HepG2 (cell line): ENCODE measurements around the gene RASSF4. TPM values are rescaled to one million over a fixed set of nuclear protein-coding genes. Genes with fewer than 3 reads are reported as not detected.

Experiments
- ATAC-seq: fragments of 200-7000 bp; cut with Tn5 transposase; 3 replicates; pipeline ENCODE4 v1.9.1; 2020; ENCODE audit warnings: mild to moderate bottlenecking, moderate library complexity
- BruUV-seq: library from RNA; stranded (reverse); fragments of 400-500 nt; replicated peaks from 2 replicates; lab custom pipeline; 2021; lab: Mats Ljungman, UMichigan
- CTCF ChIA-PET: fragments of 300-600 bp; formaldehyde crosslinking; extraction: SDS; loops from one replicate; lab custom pipeline; 2021; ENCODE audit warnings: low total read pairs, inconsistent platforms, low intra/inter-chr PET ratio; lab: Yijun Ruan, JAX
- POLR2A ChIA-PET: fragments of 350-600 bp; sonication (Branson Sonifier 250); formaldehyde crosslinking; loops from one replicate; lab custom pipeline; 2020; ENCODE audit warnings: antibody characterized with exemption, inconsistent platforms; lab: Yijun Ruan, JAX
- DNase-seq: peaks from one replicate; pipeline ENCODE4 v3.0.0-alpha.2; 2015; ENCODE audit warnings: low spot score
- FAIRE-seq: peaks from 3 replicates; lab custom pipeline; 2011; peaks lifted over from hg19 to GRCh38; lab: Jason Lieb, UNC
- H2AFZ ChIP-seq: one replicate; pipeline ENCODE4 v1.6.1; 2011; ENCODE audit warnings: low read length, inconsistent platforms
- H3K27ac ChIP-seq: fragments of 300-600 bp; 3 replicates; pipeline ENCODE4 v1.8.0; 2011; ENCODE audit warnings: mixed run types, mild to moderate bottlenecking, mixed read lengths, low read length, inconsistent platforms; ENCODE audit not compliant: insufficient read depth; ENCODE audit errors: extremely low read length
- H3K27me3 ChIP-seq, 2 experiments: fragments of 200-600 bp in 1 of 2; 2 replicates in 1 of 2; 3 replicates in 1 of 2; pipeline versions ENCODE4 v1.6.0 to v1.8.0; 2011; ENCODE audit warnings: low read length in 2 of 2, mild to moderate bottlenecking in 2 of 2, moderate library complexity in 2 of 2, inconsistent platforms in 1 of 2; ENCODE audit not compliant: insufficient read depth in 2 of 2, control insufficient read depth in 1 of 2
- H3K36me3 ChIP-seq, 2 experiments: fragments of 200-600 bp in 1 of 2; replicated peaks in 1 of 2; 2 replicates in 1 of 2; 3 replicates in 1 of 2; pipeline versions ENCODE4 v1.5.1 to v1.8.0; 2011; ENCODE audit warnings: low read length in 2 of 2, inconsistent platforms in 1 of 2; ENCODE audit not compliant: insufficient read depth in 2 of 2, control insufficient read depth in 1 of 2
- H3K4me1 ChIP-seq: 2 replicates; pipeline ENCODE4 v1.5.1; 2012; ENCODE audit warnings: low read length, inconsistent platforms; ENCODE audit not compliant: insufficient read depth
- H3K4me2 ChIP-seq: 2 replicates; pipeline ENCODE4 v1.6.0; 2011; ENCODE audit warnings: low read depth, low read length, inconsistent platforms
- H3K4me3 ChIP-seq, 3 experiments: fragments of 200-600 bp in 1 of 3; sonication (generic), shearing (Covaris generic) in 1 of 3; replicated peaks in 1 of 3; 2 replicates each; pipeline ENCODE4 v1.5.1; 2011 to 2016; ENCODE audit warnings: low read length in 3 of 3, inconsistent platforms in 2 of 3, low read depth in 2 of 3, mild to moderate bottlenecking in 2 of 3, control low read depth in 1 of 3, mixed read lengths in 1 of 3; ENCODE audit not compliant: insufficient read depth in 1 of 3
- H3K79me2 ChIP-seq: one replicate; pipeline ENCODE4 v1.6.1; 2011; ENCODE audit warnings: low read length, inconsistent platforms; ENCODE audit not compliant: insufficient read depth
- H3K9ac ChIP-seq: 2 replicates; pipeline ENCODE4 v1.6.0; 2011; ENCODE audit warnings: mild to moderate bottlenecking, low read depth, low read length, inconsistent platforms; ENCODE audit not compliant: insufficient read depth
- H3K9me3 ChIP-seq: 2 replicates; pipeline ENCODE4 v1.5.1; 2012; ENCODE audit warnings: mild to moderate bottlenecking, low read length
- H4K20me1 ChIP-seq: 2 replicates; pipeline ENCODE4 v1.6.0; 2011; ENCODE audit warnings: inconsistent platforms, mild to moderate bottlenecking, low read length, moderate library complexity; ENCODE audit not compliant: insufficient read depth
- IRF1 ChIP-seq: sonication (generic); formaldehyde crosslinking; IDR thresholded peaks from 2 replicates; pipeline ENCODE4 v1.4.0; 2020; ENCODE audit warnings: low read depth, mild to moderate bottlenecking, missing genetic modification reagents
- NR2F6 ChIP-seq, 2 experiments: IDR thresholded peaks; 2 replicates each; pipeline ENCODE4 v1.6.1; 2016; ENCODE audit warnings: antibody characterized with exemption in 1 of 2, mild to moderate bottlenecking in 1 of 2
- RBAK ChIP-seq: sonication (generic); formaldehyde crosslinking; IDR thresholded peaks from 2 replicates; pipeline ENCODE4 v1.5.1; 2020; ENCODE audit warnings: mild to moderate bottlenecking, missing genetic modification reagents
- SKIL ChIP-seq: sonication (generic); formaldehyde crosslinking; IDR thresholded peaks from 2 replicates; pipeline ENCODE4 v1.8.0; 2022; ENCODE audit warnings: missing genetic modification reagents, mild to moderate bottlenecking, moderate library complexity, borderline replicate concordance
- USF2 ChIP-seq, 2 experiments: sonication (generic) in 1 of 2; formaldehyde crosslinking in 1 of 2; IDR thresholded peaks; 2 replicates each; pipeline versions ENCODE4 v1.5.1 to v1.6.1; 2011 to 2020; ENCODE audit warnings: borderline replicate concordance in 1 of 2, low read depth in 1 of 2, low read length in 1 of 2, mild to moderate bottlenecking in 1 of 2, missing genetic modification reagents in 1 of 2, moderate library complexity in 1 of 2
- ZBED4 ChIP-seq: sonication (generic); formaldehyde crosslinking; IDR thresholded peaks from 2 replicates; pipeline ENCODE4 v1.4.0; 2020; ENCODE audit warnings: missing genetic modification reagents, borderline replicate concordance
- ZFP41 ChIP-seq: sonication (generic); formaldehyde crosslinking; IDR thresholded peaks from 2 replicates; pipeline ENCODE4 v1.4.0; 2020; ENCODE audit warnings: mild to moderate bottlenecking, missing genetic modification reagents, borderline replicate concordance
- ZNF12 ChIP-seq: sonication (generic); formaldehyde crosslinking; IDR thresholded peaks from 2 replicates; pipeline ENCODE4 v1.5.0; 2020; ENCODE audit warnings: missing genetic modification reagents
- ZNF44 ChIP-seq: sonication (generic); formaldehyde crosslinking; IDR thresholded peaks from 2 replicates; pipeline ENCODE4 v1.5.1; 2020; ENCODE audit warnings: mild to moderate bottlenecking, missing genetic modification reagents
- ZNF510 ChIP-seq: sonication (generic); formaldehyde crosslinking; IDR thresholded peaks from 2 replicates; pipeline ENCODE4 v1.4.0; 2020; ENCODE audit warnings: low read depth, mild to moderate bottlenecking, missing genetic modification reagents
- ZNF639 ChIP-seq: conservative IDR thresholded peaks from 2 replicates; pipeline ENCODE4 v1.6.1; 2018; ENCODE audit warnings: missing genetic modification reagents
- WGBS: methylation state at CpG from one replicate; pipeline ENCODE4 v1.1.6; 2017; ENCODE audit warnings: low lambda C conversion rate; 5-methylcytosine and 5-hydroxymethylcytosine counted together
- in situ Hi-C: cut with HindIII; loops from 2 replicates; pipeline ENCODE4 v1.10.0; 2017; ENCODE audit warnings: low pct_unique_long_range_greater_than_20kb; ENCODE audit not compliant: extremely low pct_ligation_motif_present
- intact Hi-C: fragments of 100-400 bp; cut with micrococcal nuclease; formaldehyde crosslinking; loops from one replicate; pipeline ENCODE4 v1.10.0; 2022; ENCODE audit not compliant: unreplicated experiment
- polyA plus RNA-seq, 8 experiments: library from polyadenylated mRNA; depleted of rRNA in 3 of 8; stranded (reverse) in 7 of 8; unstranded in 1 of 8; fragments of >200 nt; fragmentation: Illumina TruSeq in 4 of 8; extraction: Trizol in 4 of 8; gene quantifications; 2 replicates each; pipeline versions ENCODE4 v1.2.1 to v1.2.3, GENCODE V29; 2011 to 2016; ENCODE audit warnings: low read depth in 4 of 8, missing spikeins in 1 of 8, mixed read lengths in 1 of 8; ENCODE audit not compliant: insufficient read depth in 1 of 8
- total RNA-seq, 5 experiments: library from RNA; depleted of rRNA; stranded (reverse); fragments of >200 nt; fragmentation: Illumina TruSeq; extraction: Trizol; gene quantifications; 2 replicates each; pipeline ENCODE4 v1.2.3, GENCODE V29; 2016; ENCODE audit warnings: low read depth in 1 of 5

Gene RASSF4
- total and polyA plus RNA-seq, 2 of the 13 experiments (the other 11 are each of a cell fraction or from before 2014, with no cell fraction given) = 34.0 to 51.7 TPM

GRCh38 chr10:44937196-44938005 lies 22.2 kb upstream of the RASSF4 start:
- Histone ChIP-seq H2AFZ (no peak overlapping the region), H3K9me3 (no peaks in the 10 kb centered on the region), H3K79me2 (no peaks in the 10 kb centered on the region), H3K4me3 (no peak overlapping the region), H3K4me2 (no peak overlapping the region), H3K9ac (no peak overlapping the region), H3K27me3 (no peaks in the 10 kb centered on the region), H3K4me1 (peaks cover 83% of the 10 kb centered on the region), H3K27ac (no peak overlapping the region), H3K36me3 (no peaks in the 10 kb centered on the region), H4K20me1 (no peaks in the 10 kb centered on the region)
- DNase-seq (no peak), FAIRE-seq (no peak), ATAC-seq (no peak)
- in situ Hi-C loops (no loop called here), intact Hi-C loops (no loop called here)
- no TSS peak for BruUV-seq
- CTCF ChIA-PET = no interaction called here
- POLR2A ChIA-PET = interaction anchor here (0.8 to 7.1 kb wide), 2 partner anchors 40 to 57 kb away, joined by 3 to 215 read pairs; partner anchors contain the start of gene DEPP1
- 98% methylated on average over 7 of the region's 9 CpGs for WGBS
- TF ChIP-seq IRF1 = no peak
- TF ChIP-seq NR2F6 (IDR thresholded peaks at IDR 0.05) = no peak
- TF ChIP-seq NR2F6 (CRISPR knock-in tag; IDR thresholded peaks at IDR 0.05) = no peak
- no peak for TF ChIP-seq ZNF12 (CRISPR knock-in tag)
- no peak for TF ChIP-seq ZNF510 (CRISPR knock-in tag)
- no peak for TF ChIP-seq ZNF44 (CRISPR knock-in tag)
- no peak for TF ChIP-seq SKIL (CRISPR knock-in tag)
- TF ChIP-seq RBAK (CRISPR knock-in tag) = no peak
- no peak for TF ChIP-seq ZBED4 (CRISPR knock-in tag)
- no peak for TF ChIP-seq ZNF639 (CRISPR knock-in tag)
- no peak for TF ChIP-seq ZFP41
- TF ChIP-seq USF2 (IDR thresholded peaks at IDR 0.05; ENCODE audit: low read depth, low read length) = no peak
- no peak for TF ChIP-seq USF2 (CRISPR knock-in tag; IDR thresholded peaks at IDR 0.05; ENCODE audit: borderline replicate concordance)
